Neural crest cell (in vitro differentiated cells): ENCODE data around the gene CPB2. TPM values are rescaled to one million over a fixed set of nuclear protein-coding genes. Genes with fewer than 3 reads are reported as not detected.

Source experiments
- DNase-seq: peaks from one replicate; pipeline ENCODE4 v3.0.0; 2021; ENCODE audit warnings: low read depth, mixed read lengths, low spot score
- H3K27ac Mint-ChIP-seq: one replicate; pipeline ENCODE4 v1.8.0; 2021; ENCODE audit warnings: mild to moderate bottlenecking, mixed read lengths; ENCODE audit not compliant: unreplicated experiment
- H3K27me3 Mint-ChIP-seq: 2 replicates; pipeline ENCODE4 v1.8.0; 2021; ENCODE audit warnings: low read depth, mild to moderate bottlenecking, mixed read lengths
- H3K36me3 Mint-ChIP-seq: 2 replicates; pipeline ENCODE4 v1.8.0; 2021; ENCODE audit warnings: low read depth, mild to moderate bottlenecking, mixed read lengths
- H3K4me1 Mint-ChIP-seq: 2 replicates; pipeline ENCODE4 v1.8.0; 2021; ENCODE audit warnings: mixed read lengths
- H3K4me3 Mint-ChIP-seq: one replicate; pipeline ENCODE4 v1.8.0; 2021; ENCODE audit warnings: mild to moderate bottlenecking, mixed read lengths
- H3K9me3 Mint-ChIP-seq: 2 replicates; pipeline ENCODE4 v1.8.0; 2021; ENCODE audit warnings: mixed read lengths
- CTCF ChIP-seq: fragments of 200-600 bp; sonication (generic); conservative IDR thresholded peaks from 2 replicates; pipeline ENCODE4 v1.5.0; 2021; ENCODE audit warnings: antibody characterized with exemption, mild to moderate bottlenecking
- total RNA-seq: library from RNA; stranded (reverse); gene quantifications from 2 replicates; pipeline ENCODE4 v1.2.1, GENCODE V29; 2021

The CPB2 gene
- total RNA-seq, 1 donor from 2014 or later: 0.44 TPM

- no peak for TF ChIP-seq CTCF
- H3K27me3 Mint-ChIP-seq: no peaks in the 10 kb centered on the region
- no peaks in the 10 kb centered on the region for H3K36me3 Mint-ChIP-seq
- peaks cover 18% of the 10 kb centered on the region for H3K4me1 Mint-ChIP-seq
- no peak for DNase-seq
- H3K4me3 Mint-ChIP-seq: no peak overlapping the region
- H3K27ac Mint-ChIP-seq: no peak overlapping the region
- H3K9me3 Mint-ChIP-seq: no peaks in the 10 kb centered on the region
Measured at GRCh38 chr13:46137627-46138317, 32.9 kb upstream of the CPB2 start.

- H3K4me3 Mint-ChIP-seq: no peak overlapping the region
- H3K27me3 Mint-ChIP-seq: no peaks in the 10 kb centered on the region
- H3K36me3 Mint-ChIP-seq: no peaks in the 10 kb centered on the region
- no peaks in the 10 kb centered on the region for H3K9me3 Mint-ChIP-seq
- no peak for TF ChIP-seq CTCF
- no peak overlapping the region for H3K27ac Mint-ChIP-seq
- no peak for DNase-seq
- H3K4me1 Mint-ChIP-seq: peaks cover 11% of the 10 kb centered on the region
Measured at GRCh38 chr13:46136688-46137087, 31.9 kb upstream of the CPB2 start.

GRCh38 chr13:46134961-46135522 lies 30.2 kb upstream of the CPB2 start:
- H3K27me3 Mint-ChIP-seq: no peaks in the 10 kb centered on the region
- no peaks in the 10 kb centered on the region for H3K36me3 Mint-ChIP-seq
- H3K9me3 Mint-ChIP-seq: no peaks in the 10 kb centered on the region
- DNase-seq: no peak
- no peak overlapping the region for H3K4me3 Mint-ChIP-seq
- TF ChIP-seq CTCF: no peak
- no peak overlapping the region for H3K27ac Mint-ChIP-seq
- peaks cover 11% of the 10 kb centered on the region for H3K4me1 Mint-ChIP-seq

- Mint-ChIP-seq H3K27me3 (no peaks in the 10 kb centered on the region), H3K4me3 (no peak overlapping the region), H3K27ac (no peak overlapping the region), H3K9me3 (no peaks in the 10 kb centered on the region), H3K4me1 (peaks cover 11% of the 10 kb centered on the region), H3K36me3 (no peaks in the 10 kb centered on the region)
- TF ChIP-seq CTCF: no peak
- no peak for DNase-seq
Measured at GRCh38 chr13:46134494-46134893, 29.7 kb upstream of the CPB2 start.

- no peak for DNase-seq
- peaks cover 11% of the 10 kb centered on the region for H3K4me1 Mint-ChIP-seq
- H3K27me3 Mint-ChIP-seq: no peaks in the 10 kb centered on the region
- TF ChIP-seq CTCF: no peak
- no peaks in the 10 kb centered on the region for H3K9me3 Mint-ChIP-seq
- no peak overlapping the region for H3K27ac Mint-ChIP-seq
- no peaks in the 10 kb centered on the region for H3K36me3 Mint-ChIP-seq
- H3K4me3 Mint-ChIP-seq: no peak overlapping the region
Measured at GRCh38 chr13:46132109-46132508, 27.3 kb upstream of the CPB2 start.
